ENCODE data around the gene HOMER3. TPM values are rescaled to one million over a fixed set of nuclear protein-coding genes. Genes with fewer than 3 reads are reported as not detected.

The HOMER3 gene
- total RNA-seq, 2 experiments from 2014 or later: not detected

GRCh38 chr19:18886972-18887371 is 54.0 kb downstream of the HOMER3 start:
- Mint-ChIP-seq H3K27me3 (peaks cover 7% of the 10 kb centered on the region), H3K27ac (no peak overlapping the region), H3K36me3 (ENCODE audit: low read depth) (no peaks in the 10 kb centered on the region), H3K4me1 (no peaks in the 10 kb centered on the region), H3K9me3 (no peaks in the 10 kb centered on the region), H3K4me3 (no peak overlapping the region)
- no peak for DNase-seq
- ChIA-PET CTCF (no interaction called here), POLR2A (no interaction called here)

- ChIA-PET POLR2A (no interaction called here), CTCF (no interaction called here)
- H3K27ac Mint-ChIP-seq: no peak overlapping the region
- H3K36me3 Mint-ChIP-seq (ENCODE audit: low read depth): no peaks in the 10 kb centered on the region
- H3K9me3 Mint-ChIP-seq: no peaks in the 10 kb centered on the region
- no peaks in the 10 kb centered on the region for H3K27me3 Mint-ChIP-seq
- no peak overlapping the region for H3K4me3 Mint-ChIP-seq
- DNase-seq: no peak
- H3K4me1 Mint-ChIP-seq: no peaks in the 10 kb centered on the region
Measured at GRCh38 chr19:18883526-18884304, 57.3 kb downstream of the HOMER3 start.

- CTCF ChIA-PET: no interaction called here
- DNase-seq: no peak
- POLR2A ChIA-PET: no interaction called here
Measured at GRCh38 chr19:18881491-18881890, 59.5 kb downstream of the HOMER3 start.

DNA sequence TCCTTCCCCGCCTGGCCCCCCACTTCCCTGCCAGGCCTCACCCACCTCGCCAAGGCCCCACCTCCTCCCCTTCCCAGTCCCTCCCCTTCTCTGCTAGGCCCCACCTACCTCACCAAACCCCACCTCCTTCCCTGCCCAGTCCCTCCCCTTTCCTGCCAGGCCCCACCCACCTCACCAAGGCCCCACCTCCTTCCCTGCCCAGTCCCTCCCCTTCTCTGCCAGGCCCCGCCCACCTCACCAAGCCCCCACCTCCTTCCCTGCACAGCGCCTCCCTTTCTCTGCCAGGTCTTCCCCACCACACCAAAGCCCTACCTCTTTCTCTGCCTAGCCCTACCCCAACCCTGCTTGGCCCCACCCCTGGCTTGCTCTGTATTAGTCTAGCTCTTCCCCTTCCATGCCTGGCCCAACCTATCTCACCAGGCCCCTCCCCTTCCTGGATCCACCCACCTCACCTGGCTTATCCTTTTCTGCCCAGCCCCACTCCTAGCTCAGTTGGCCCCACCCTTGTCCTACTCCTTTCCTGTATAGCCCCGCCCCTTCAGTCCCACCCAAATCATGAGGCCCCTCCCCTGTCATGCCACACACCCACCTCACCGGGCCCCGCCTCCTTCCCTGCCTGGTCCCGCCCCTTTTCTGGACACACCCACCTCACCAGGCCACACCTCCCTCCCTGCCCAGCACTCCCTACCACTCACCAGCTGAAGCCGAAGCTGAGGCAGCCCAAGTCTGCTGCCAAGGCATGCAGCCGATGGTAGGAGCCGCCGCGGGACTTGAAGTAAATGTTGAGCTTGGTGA is 61.2 kb downstream of the HOMER3 start:
- Mint-ChIP-seq H3K36me3 (ENCODE audit: low read depth) (no peaks in the 10 kb centered on the region), H3K4me3 (no peak overlapping the region), H3K27me3 (no peaks in the 10 kb centered on the region), H3K4me1 (no peaks in the 10 kb centered on the region), H3K27ac (no peak overlapping the region), H3K9me3 (no peaks in the 10 kb centered on the region)
- POLR2A ChIA-PET: no interaction called here
- DNase-seq: peak; percentile 38
- CTCF ChIA-PET: no interaction called here

More at GRCh38 chr19:18881491-18881890, 59.5 kb downstream of the HOMER3 start:
- Mint-ChIP-seq H3K4me1 (no peaks in the 10 kb centered on the region), H3K4me3 (no peak overlapping the region), H3K36me3 (ENCODE audit: low read depth) (no peaks in the 10 kb centered on the region), H3K27me3 (no peaks in the 10 kb centered on the region), H3K27ac (no peak overlapping the region), H3K9me3 (no peaks in the 10 kb centered on the region)

Other genes with a start within 250 kb of the HOMER3 start
- not detected for gene COMP, start 149.9 kb downstream of the HOMER3 start, total RNA-seq
- gene UPF1, start 109.3 kb downstream of the HOMER3 start, total RNA-seq: 10 to 100 TPM; 74.4 to 74.6 TPM
- not detected for gene CERS1, start 45.1 kb downstream of the HOMER3 start, total RNA-seq
- gene COPE, start 21.8 kb downstream of the HOMER3 start, total RNA-seq: 100 to 1,000 TPM; 274 to 278 TPM
- gene DDX49, start 21.5 kb downstream of the HOMER3 start, total RNA-seq: 10 to 100 TPM; 34.0 to 36.2 TPM
- 100 to 1,000 TPM; 125 to 128 TPM for gene SUGP2, start 92.3 kb upstream of the HOMER3 start, total RNA-seq
- gene ARMC6, start 92.4 kb upstream of the HOMER3 start, total RNA-seq: 10 to 100 TPM; 19.7 to 22.5 TPM
- gene SLC25A42, start 122.8 kb upstream of the HOMER3 start, total RNA-seq: 10 to 100 TPM; 17.6 to 21.0 TPM
- 10 to 100 TPM; 18.9 TPM for gene TMEM161A, start 197.3 kb upstream of the HOMER3 start, total RNA-seq
- 1 to 10 TPM; 1.6 to 5.4 TPM for gene MEF2B, start 229.0 kb upstream of the HOMER3 start, total RNA-seq

Data from activated CD4-positive, alpha-beta memory T cell treated with anti-CD3 and anti-CD28 coated beads, Interleukin-2, amount 10 ng/mL, durations not matched to agents 7 days and 5 days (primary cell).